Progenitor cell of endocrine pancreas (in vitro differentiated cells): ENCODE results near the gene PRDM16. TPM values are rescaled to one million over a fixed set of nuclear protein-coding genes. Genes with fewer than 3 reads are reported as not detected.

Experiments used
- DNase-seq: peaks from one replicate; pipeline ENCODE4 v3.0.0; 2021; ENCODE audit warnings: low spot score; ENCODE audit not compliant: unreplicated experiment
- H3K27ac Mint-ChIP-seq: 2 replicates; pipeline ENCODE4 v1.8.0; 2021; ENCODE audit warnings: mild to moderate bottlenecking, moderate library complexity, mixed read lengths
- H3K27me3 Mint-ChIP-seq: 2 replicates; pipeline ENCODE4 v1.8.0; 2021; ENCODE audit warnings: mixed read lengths
- H3K36me3 Mint-ChIP-seq: 2 replicates; pipeline ENCODE4 v1.8.0; 2022; ENCODE audit warnings: mixed read lengths; ENCODE audit not compliant: insufficient read depth
- H3K4me1 Mint-ChIP-seq: 2 replicates; pipeline ENCODE4 v1.8.0; 2021; ENCODE audit warnings: low read depth, mixed read lengths
- H3K4me3 Mint-ChIP-seq: 2 replicates; pipeline ENCODE4 v1.8.0; 2021; ENCODE audit warnings: low read depth, mild to moderate bottlenecking, moderate library complexity, mixed read lengths
- H3K9me3 Mint-ChIP-seq: 2 replicates; pipeline ENCODE4 v1.8.0; 2021; ENCODE audit warnings: low read depth, mixed read lengths
- CTCF ChIP-seq: fragments of 200-600 bp; sonication (generic); IDR thresholded peaks from one replicate; pipeline ENCODE4 v1.5.0; 2021; ENCODE audit warnings: antibody characterized with exemption, mild to moderate bottlenecking; ENCODE audit not compliant: unreplicated experiment
- total RNA-seq: library from RNA; stranded (reverse); gene quantifications from 2 replicates; pipeline ENCODE4 v1.2.1, GENCODE V29; 2021

The PRDM16 gene
- total RNA-seq, 1 donor from 2014 or later, result 69.1 TPM

- no peaks in the 10 kb centered on the region for H3K36me3 Mint-ChIP-seq
- no peak overlapping the region for H3K27ac Mint-ChIP-seq
- no peak for TF ChIP-seq CTCF
Observed at GRCh38 chr1:3029991-3030662, 38.9 kb upstream of the PRDM16 start.

GRCh38 chr1:3030663-3031381 is 38.2 kb upstream of the PRDM16 start:
- Mint-ChIP-seq H3K4me3 (no peak overlapping the region), H3K27ac (no peak overlapping the region), H3K27me3 (peaks cover 5% of the 10 kb centered on the region)

More at GRCh38 chr1:3029991-3030662, 38.9 kb upstream of the PRDM16 start:
- Mint-ChIP-seq H3K9me3 (peaks cover 3% of the 10 kb centered on the region), H3K4me3 (no peak overlapping the region), H3K4me1 (no peaks in the 10 kb centered on the region), H3K27me3 (peaks cover 5% of the 10 kb centered on the region)
- no peak for DNase-seq

GRCh38 chr1:3031401-3032221 is 37.4 kb upstream of the PRDM16 start:
- H3K9me3 Mint-ChIP-seq, result peaks cover 3% of the 10 kb centered on the region
- H3K27me3 Mint-ChIP-seq, result peaks cover 5% of the 10 kb centered on the region
- DNase-seq, result no peak
- H3K27ac Mint-ChIP-seq, result no peak overlapping the region
- no peaks in the 10 kb centered on the region for H3K36me3 Mint-ChIP-seq
- no peak overlapping the region for H3K4me3 Mint-ChIP-seq
- no peaks in the 10 kb centered on the region for H3K4me1 Mint-ChIP-seq
- no peak for TF ChIP-seq CTCF

More at GRCh38 chr1:3030663-3031381, 38.2 kb upstream of the PRDM16 start:
- Mint-ChIP-seq H3K9me3 (peaks cover 3% of the 10 kb centered on the region), H3K4me1 (no peaks in the 10 kb centered on the region), H3K36me3 (no peaks in the 10 kb centered on the region)
- DNase-seq, result no peak
- TF ChIP-seq CTCF, result no peak

- H3K36me3 Mint-ChIP-seq, result no peaks in the 10 kb centered on the region
- H3K27ac Mint-ChIP-seq, result no peak overlapping the region
- TF ChIP-seq CTCF, result no peak
- no peak for DNase-seq
- no peaks in the 10 kb centered on the region for H3K4me1 Mint-ChIP-seq
- H3K9me3 Mint-ChIP-seq, result peaks cover 3% of the 10 kb centered on the region
- H3K4me3 Mint-ChIP-seq, result no peak overlapping the region
- H3K27me3 Mint-ChIP-seq, result peaks cover 5% of the 10 kb centered on the region
Observed at GRCh38 chr1:3032371-3033039, 36.5 kb upstream of the PRDM16 start.
